GM23338 (cell line): ENCODE results near the gene PCBP3. TPM values are rescaled to one million over a fixed set of nuclear protein-coding genes. Genes with fewer than 3 reads are reported as not detected.
"Not testable (repeated sequence)": the region's sequence is repeated elsewhere in the genome, so short reads cannot be mapped to it uniquely, and the experiment has no call there.

Experiments used
- ATAC-seq: fragments of 200-7000 bp; cut with Tn5 transposase; 3 replicates; pipeline ENCODE4 v1.9.1; 2020
- DNase-seq: peaks from one replicate; pipeline ENCODE4 v3.0.0-alpha.2; 2015; ENCODE audit warnings: low spot score
- H2AFZ ChIP-seq: fragments of 200-600 bp; sonication (generic); 2 replicates; pipeline ENCODE4 v1.8.0; 2016; ENCODE audit warnings: antibody characterized with exemption, mild to moderate bottlenecking, moderate library complexity
- H3F3A ChIP-seq: fragments of 200-600 bp; sonication (generic); replicated peaks from 2 replicates; pipeline ENCODE4 v1.8.0; 2017; ENCODE audit warnings: antibody characterized with exemption, mixed run types, low read depth
- H3K27ac ChIP-seq: fragments of 200-600 bp; sonication (generic); 2 replicates; pipeline ENCODE4 v1.6.1; 2016; ENCODE audit warnings: low read depth
- H3K27me3 ChIP-seq: fragments of 200-600 bp; sonication (generic); 2 replicates; pipeline ENCODE4 v1.8.0; 2016; ENCODE audit warnings: mild to moderate bottlenecking, mixed run types, moderate library complexity; ENCODE audit not compliant: insufficient read depth
- H3K36me3 ChIP-seq: fragments of 200-600 bp; sonication (generic); 2 replicates; pipeline ENCODE4 v1.8.0; 2016; ENCODE audit warnings: mild to moderate bottlenecking; ENCODE audit not compliant: insufficient read depth
- H3K4me1 ChIP-seq: fragments of 200-600 bp; sonication (generic); 2 replicates; pipeline ENCODE4 v1.8.0; 2016; ENCODE audit warnings: mild to moderate bottlenecking, moderate library complexity; ENCODE audit not compliant: insufficient read depth
- H3K4me2 ChIP-seq: fragments of 200-600 bp; sonication (generic); 2 replicates; pipeline ENCODE4 v1.7.1; 2017; ENCODE audit warnings: mixed run types
- H3K4me3 ChIP-seq: fragments of 200-600 bp; sonication (generic); 2 replicates; pipeline ENCODE4 v1.6.1; 2016; ENCODE audit warnings: mixed run types
- H3K79me2 ChIP-seq: fragments of 200-600 bp; sonication (generic); replicated peaks from 2 replicates; pipeline ENCODE4 v1.8.0; 2017; ENCODE audit warnings: mild to moderate bottlenecking; ENCODE audit not compliant: insufficient read depth
- H3K9me2 ChIP-seq: fragments of 200-600 bp; sonication (generic); 2 replicates; pipeline ENCODE4 v1.8.0; 2017; ENCODE audit not compliant: insufficient read depth
- H4K20me1 ChIP-seq: fragments of 200-600 bp; sonication (generic); replicated peaks from 2 replicates; pipeline ENCODE4 v1.8.0; 2017; ENCODE audit warnings: mild to moderate bottlenecking; ENCODE audit not compliant: insufficient read depth
- H3K27ac Mint-ChIP-seq: 2 replicates; pipeline ENCODE4 v1.8.0; 2020; ENCODE audit warnings: inconsistent platforms, mild to moderate bottlenecking, moderate library complexity, mixed read lengths
- H3K27me3 Mint-ChIP-seq: 3 replicates; pipeline ENCODE4 v1.8.0; 2022; ENCODE audit warnings: low read depth, mild to moderate bottlenecking, moderate library complexity, mixed read lengths, inconsistent platforms; ENCODE audit not compliant: insufficient read depth, poor library complexity
- H3K36me3 Mint-ChIP-seq: 3 replicates; pipeline ENCODE4 v1.8.0; 2021; ENCODE audit warnings: low read depth, mild to moderate bottlenecking, inconsistent platforms, moderate library complexity, mixed read lengths
- H3K4me1 Mint-ChIP-seq: 3 replicates; pipeline ENCODE4 v1.8.0; 2020; ENCODE audit warnings: mild to moderate bottlenecking, inconsistent platforms, mixed read lengths
- H3K4me3 Mint-ChIP-seq: 3 replicates; pipeline ENCODE4 v1.8.0; 2021; ENCODE audit warnings: moderate library complexity, mild to moderate bottlenecking, inconsistent platforms, mixed read lengths
- H3K9me3 Mint-ChIP-seq: 3 replicates; pipeline ENCODE4 v1.8.0; 2020; ENCODE audit warnings: moderate library complexity, mild to moderate bottlenecking, inconsistent platforms, mixed read lengths
- POLR2AphosphoS5 ChIP-seq: IDR thresholded peaks from 2 replicates; pipeline ENCODE4 v1.6.1; 2016; ENCODE audit warnings: antibody characterized with exemption, low read depth
- STAT1 ChIP-seq: IDR thresholded peaks from one replicate; pipeline ENCODE4 v1.6.1; 2016; ENCODE audit warnings: antibody characterized with exemption; ENCODE audit not compliant: unreplicated experiment
- polyA plus RNA-seq: library from polyadenylated mRNA; unstranded; fragments of >200 nt; fragmentation: Nextera tagmentation; extraction: Ambion mirVana; gene quantifications from 2 replicates; pipeline ENCODE4 v1.2.1, GENCODE V29; 2016
- total RNA-seq: library from RNA; depleted of rRNA; stranded (reverse); fragments of >200 nt; shearing (Covaris generic); gene quantifications from 2 replicates; pipeline ENCODE4 v1.2.3, GENCODE V29; 2014
- TF ChIP-seq, protein P1 (sequence below), 2 experiments: fragments of 200-600 bp in 1 of 2; sonication (generic) in 1 of 2; conservative IDR thresholded peaks; 2 replicates each; pipeline versions ENCODE4 v1.5.1 to v1.6.1; 2016 to 2017; ENCODE audit warnings: antibody characterized with exemption in 2 of 2, low read depth in 2 of 2, mild to moderate bottlenecking in 2 of 2, moderate library complexity in 1 of 2
- TF ChIP-seq, protein P2 (sequence below): IDR thresholded peaks from one replicate; pipeline ENCODE4 v1.6.1; 2018; ENCODE audit warnings: antibody characterized with exemption; ENCODE audit not compliant: unreplicated experiment

The PCBP3 gene
- total and polyA plus RNA-seq, 2 experiments from 2014 or later: 7.1 to 9.1 TPM

GRCh38 chr21:45607909-45608295, 35.6 kb upstream of the PCBP3 start:
- Histone ChIP-seq H3F3A (no peaks in the 10 kb centered on the region), H3K36me3 (no peaks in the 10 kb centered on the region), H3K79me2 (no peaks in the 10 kb centered on the region), H3K4me2 (no peak overlapping the region), H2AFZ (no peak overlapping the region), H3K4me1 (no peaks in the 10 kb centered on the region), H3K9me2 (no peaks in the 10 kb centered on the region), H4K20me1 (no peaks in the 10 kb centered on the region), H3K4me3 (no peak overlapping the region), H3K27ac (no peak overlapping the region), H3K27me3 (no peaks in the 10 kb centered on the region)
- Mint-ChIP-seq H3K27me3 (peaks cover 11% of the 10 kb centered on the region), H3K27ac (no peak overlapping the region), H3K36me3 (no peaks in the 10 kb centered on the region; the same call in 2 of the 3 replicates), H3K4me1 (peaks cover 5% of the 10 kb centered on the region; the same call in 2 of the 3 replicates), H3K4me3 (no peak overlapping the region), H3K9me3 (peaks cover 18% of the 10 kb centered on the region; the same call in 2 of the 3 replicates)
- DNase-seq (no peak), ATAC-seq (no peak)
- TF ChIP-seq STAT1 (no peak), POLR2AphosphoS5 (no peak)
- TF ChIP-seq, protein P1, sequence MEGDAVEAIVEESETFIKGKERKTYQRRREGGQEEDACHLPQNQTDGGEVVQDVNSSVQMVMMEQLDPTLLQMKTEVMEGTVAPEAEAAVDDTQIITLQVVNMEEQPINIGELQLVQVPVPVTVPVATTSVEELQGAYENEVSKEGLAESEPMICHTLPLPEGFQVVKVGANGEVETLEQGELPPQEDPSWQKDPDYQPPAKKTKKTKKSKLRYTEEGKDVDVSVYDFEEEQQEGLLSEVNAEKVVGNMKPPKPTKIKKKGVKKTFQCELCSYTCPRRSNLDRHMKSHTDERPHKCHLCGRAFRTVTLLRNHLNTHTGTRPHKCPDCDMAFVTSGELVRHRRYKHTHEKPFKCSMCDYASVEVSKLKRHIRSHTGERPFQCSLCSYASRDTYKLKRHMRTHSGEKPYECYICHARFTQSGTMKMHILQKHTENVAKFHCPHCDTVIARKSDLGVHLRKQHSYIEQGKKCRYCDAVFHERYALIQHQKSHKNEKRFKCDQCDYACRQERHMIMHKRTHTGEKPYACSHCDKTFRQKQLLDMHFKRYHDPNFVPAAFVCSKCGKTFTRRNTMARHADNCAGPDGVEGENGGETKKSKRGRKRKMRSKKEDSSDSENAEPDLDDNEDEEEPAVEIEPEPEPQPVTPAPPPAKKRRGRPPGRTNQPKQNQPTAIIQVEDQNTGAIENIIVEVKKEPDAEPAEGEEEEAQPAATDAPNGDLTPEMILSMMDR (conservative IDR thresholded peaks at IDR 0.05; ENCODE audit: low read depth in 2 of 2): no peak
- TF ChIP-seq, protein P2, sequence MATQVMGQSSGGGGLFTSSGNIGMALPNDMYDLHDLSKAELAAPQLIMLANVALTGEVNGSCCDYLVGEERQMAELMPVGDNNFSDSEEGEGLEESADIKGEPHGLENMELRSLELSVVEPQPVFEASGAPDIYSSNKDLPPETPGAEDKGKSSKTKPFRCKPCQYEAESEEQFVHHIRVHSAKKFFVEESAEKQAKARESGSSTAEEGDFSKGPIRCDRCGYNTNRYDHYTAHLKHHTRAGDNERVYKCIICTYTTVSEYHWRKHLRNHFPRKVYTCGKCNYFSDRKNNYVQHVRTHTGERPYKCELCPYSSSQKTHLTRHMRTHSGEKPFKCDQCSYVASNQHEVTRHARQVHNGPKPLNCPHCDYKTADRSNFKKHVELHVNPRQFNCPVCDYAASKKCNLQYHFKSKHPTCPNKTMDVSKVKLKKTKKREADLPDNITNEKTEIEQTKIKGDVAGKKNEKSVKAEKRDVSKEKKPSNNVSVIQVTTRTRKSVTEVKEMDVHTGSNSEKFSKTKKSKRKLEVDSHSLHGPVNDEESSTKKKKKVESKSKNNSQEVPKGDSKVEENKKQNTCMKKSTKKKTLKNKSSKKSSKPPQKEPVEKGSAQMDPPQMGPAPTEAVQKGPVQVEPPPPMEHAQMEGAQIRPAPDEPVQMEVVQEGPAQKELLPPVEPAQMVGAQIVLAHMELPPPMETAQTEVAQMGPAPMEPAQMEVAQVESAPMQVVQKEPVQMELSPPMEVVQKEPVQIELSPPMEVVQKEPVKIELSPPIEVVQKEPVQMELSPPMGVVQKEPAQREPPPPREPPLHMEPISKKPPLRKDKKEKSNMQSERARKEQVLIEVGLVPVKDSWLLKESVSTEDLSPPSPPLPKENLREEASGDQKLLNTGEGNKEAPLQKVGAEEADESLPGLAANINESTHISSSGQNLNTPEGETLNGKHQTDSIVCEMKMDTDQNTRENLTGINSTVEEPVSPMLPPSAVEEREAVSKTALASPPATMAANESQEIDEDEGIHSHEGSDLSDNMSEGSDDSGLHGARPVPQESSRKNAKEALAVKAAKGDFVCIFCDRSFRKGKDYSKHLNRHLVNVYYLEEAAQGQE: no peak

DNA sequence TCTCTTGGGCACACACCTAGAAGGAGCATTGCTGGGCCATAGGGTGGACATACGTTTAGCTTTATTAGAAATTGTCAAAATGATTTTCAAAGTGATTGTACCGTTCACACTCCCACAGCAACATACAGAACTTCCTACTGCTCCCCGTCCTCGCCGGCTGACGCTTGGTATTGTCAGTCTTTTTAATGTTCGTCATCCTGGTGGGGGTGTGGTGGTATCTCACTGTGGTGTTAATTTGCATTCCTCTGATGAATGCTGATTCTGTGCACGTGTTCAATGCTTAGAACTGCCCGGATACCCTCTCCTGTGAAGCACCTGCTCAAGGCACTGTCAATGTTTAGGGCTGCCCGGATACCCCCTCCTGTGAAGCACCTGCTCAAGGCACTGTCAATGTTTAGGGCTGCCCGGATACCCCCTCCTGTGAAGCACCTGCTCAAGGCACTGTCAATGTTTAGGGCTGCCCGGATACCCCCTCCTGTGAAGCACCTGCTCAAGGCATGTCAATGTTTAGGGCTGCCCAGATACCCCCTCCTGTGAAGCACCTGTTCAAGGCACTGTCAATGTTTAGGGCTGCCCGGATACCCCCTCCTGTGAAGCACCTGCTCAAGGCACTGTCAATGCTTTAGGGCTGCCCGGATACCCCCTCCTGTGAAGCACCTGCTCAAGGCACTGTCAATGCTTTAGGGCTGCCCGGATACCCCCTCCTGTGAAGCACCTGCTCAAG, 34.6 kb upstream of the PCBP3 start:
- not testable (repeated sequence) for H3K4me3 ChIP-seq, H3K4me1 ChIP-seq, H3K27ac Mint-ChIP-seq, H2AFZ ChIP-seq, H4K20me1 ChIP-seq, H3K27me3 ChIP-seq, H3K36me3 Mint-ChIP-seq, H3K79me2 ChIP-seq, H3K9me3 Mint-ChIP-seq, H3K36me3 ChIP-seq, H3K4me3 Mint-ChIP-seq, H3K4me2 ChIP-seq, DNase-seq, ATAC-seq, H3K9me2 ChIP-seq, H3K27ac ChIP-seq, H3F3A ChIP-seq, H3K4me1 Mint-ChIP-seq
- H3K27me3 Mint-ChIP-seq: peaks cover 11% of the 10 kb centered on the region

DNA sequence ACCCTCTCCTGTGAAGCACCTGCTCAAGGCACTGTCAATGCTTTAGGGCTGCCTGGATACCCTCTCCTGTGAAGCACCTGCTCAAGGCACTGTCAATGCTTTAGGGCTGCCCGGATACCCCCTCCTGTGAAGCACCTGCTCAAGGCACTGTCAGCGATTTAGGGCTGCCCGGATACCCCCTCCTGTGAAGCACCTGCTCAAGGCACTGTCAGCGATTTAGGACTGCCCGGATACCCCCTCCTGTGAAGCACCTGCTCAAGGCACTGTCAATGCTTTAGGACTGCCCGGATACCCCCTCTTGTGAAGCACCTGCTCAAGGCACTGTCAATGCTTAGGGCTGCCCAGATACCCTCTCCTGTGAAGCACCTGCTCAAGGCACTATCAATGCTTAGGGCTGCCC, 33.9 kb upstream of the PCBP3 start:
- not testable (repeated sequence) for H3K27ac Mint-ChIP-seq, H3K36me3 ChIP-seq, H3K9me2 ChIP-seq, H3F3A ChIP-seq, H3K79me2 ChIP-seq, H3K4me3 Mint-ChIP-seq, H3K36me3 Mint-ChIP-seq, H3K4me1 ChIP-seq, H4K20me1 ChIP-seq, H3K9me3 Mint-ChIP-seq, H3K4me2 ChIP-seq, H2AFZ ChIP-seq, DNase-seq, H3K4me1 Mint-ChIP-seq, ATAC-seq, H3K4me3 ChIP-seq, H3K27me3 ChIP-seq, H3K27ac ChIP-seq
- peaks cover 11% of the 10 kb centered on the region for H3K27me3 Mint-ChIP-seq
